Naive B cell (primary cell): ENCODE data around the gene FANCB. TPM values are rescaled to one million over a fixed set of nuclear protein-coding genes. Genes with fewer than 3 reads are reported as not detected.

Source experiments
- ATAC-seq, 2 donors: fragments of 150-1000 bp; cut with Tn5 transposase; 2 replicates each; pipeline ENCODE4 v1.10.0; 2021; ENCODE audit warnings: low read depth in 2 of 2, mild to moderate bottlenecking in 2 of 2, moderate library complexity in 2 of 2
- DNase-seq: peaks from one replicate; pipeline ENCODE4 v3.0.0; 2022
- H3K27ac Mint-ChIP-seq, 6 donors: one replicate each; pipeline ENCODE4 v1.8.0; 2020 to 2022; ENCODE audit warnings: mild to moderate bottlenecking in 6 of 6, mixed read lengths in 6 of 6, moderate library complexity in 5 of 6, inconsistent platforms in 2 of 6
- H3K27me3 Mint-ChIP-seq, 3 donors: one replicate each; pipeline ENCODE4 v1.8.0; 2021 to 2022; ENCODE audit warnings: mixed read lengths in 3 of 3, mild to moderate bottlenecking in 1 of 3
- H3K36me3 Mint-ChIP-seq, 2 donors: one replicate each; pipeline ENCODE4 v1.8.0; 2020 to 2022; ENCODE audit warnings: mixed read lengths in 2 of 2, inconsistent platforms in 1 of 2, mild to moderate bottlenecking in 1 of 2
- H3K4me1 Mint-ChIP-seq, 3 donors: one replicate each; pipeline ENCODE4 v1.8.0; 2020 to 2022; ENCODE audit warnings: mixed read lengths in 3 of 3, inconsistent platforms in 1 of 3, mild to moderate bottlenecking in 1 of 3, moderate library complexity in 1 of 3
- H3K4me3 Mint-ChIP-seq, 8 donors: one replicate each; pipeline ENCODE4 v1.8.0; 2020 to 2022; ENCODE audit warnings: mild to moderate bottlenecking in 8 of 8, mixed read lengths in 8 of 8, moderate library complexity in 8 of 8, inconsistent platforms in 2 of 8
- H3K9me3 Mint-ChIP-seq, 7 donors: one replicate each; pipeline ENCODE4 v1.8.0; 2020 to 2022; ENCODE audit warnings: mixed read lengths in 7 of 7, mild to moderate bottlenecking in 5 of 7, inconsistent platforms in 2 of 7, moderate library complexity in 1 of 7
- polyA plus RNA-seq, 6 donors: library from polyadenylated mRNA; unstranded; fragments of 300-500 nt; fragmentation: Illumina TruSeq; gene quantifications; one replicate each; pipeline ENCODE4 v1.2.3, GENCODE V29; 2021; ENCODE audit warnings: low read depth in 6 of 6

The FANCB gene
- 10 to 100 TPM in 1 of 6 donors, 1 to 10 TPM in 5; 4.4 to 13.8 (median 7.6) TPM for polyA plus RNA-seq

DNA sequence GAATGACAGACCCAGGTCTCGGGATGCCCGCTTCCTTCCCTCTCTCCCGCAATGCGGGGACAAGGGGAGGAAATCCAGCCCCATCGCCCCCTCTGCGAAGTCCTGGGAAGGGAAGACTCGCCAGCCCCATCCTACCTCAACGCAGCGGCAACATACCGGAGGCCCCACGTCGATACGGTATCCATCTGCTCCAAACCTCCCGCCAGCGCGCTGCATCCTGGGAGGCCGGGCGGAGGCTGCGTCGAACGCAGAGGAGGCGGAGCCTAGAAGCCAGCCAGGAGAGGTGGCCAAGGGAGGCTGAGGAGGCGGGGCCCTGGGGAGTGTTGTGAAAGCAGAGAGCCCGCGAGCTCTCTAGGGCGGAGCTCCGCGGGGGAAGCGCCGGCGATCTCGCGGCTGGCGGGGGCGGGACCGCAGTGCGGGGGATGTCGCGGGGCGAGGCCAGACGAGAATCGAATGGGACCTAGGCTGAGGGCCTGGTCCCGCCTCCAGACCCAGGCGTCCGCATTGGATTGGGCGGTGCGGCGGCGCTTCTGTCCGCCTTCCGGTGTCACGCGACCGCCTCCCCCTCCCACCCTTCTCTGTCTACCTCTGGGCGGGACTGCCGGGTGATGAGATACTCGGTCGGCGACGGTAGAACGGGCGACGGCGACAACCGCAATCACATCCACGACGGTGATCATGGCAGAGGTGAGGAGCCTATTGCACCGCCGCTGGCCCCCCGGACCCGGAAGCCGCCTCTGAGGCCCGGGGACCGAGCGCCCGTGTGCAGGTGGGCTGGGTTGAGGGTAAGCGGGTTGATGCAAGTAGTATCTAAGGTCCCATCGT lies at the start of gene FANCB, which contains the start of gene MOSPD2:
Gene FANCB, minus strand, starts transcription at position 219 of the 825 bp plus-strand sequence. CDS start 7,559 bp downstream, outside the sequence.
Gene MOSPD2, plus strand, starts transcription at position 571 of the 825 bp plus-strand sequence. Its CDS starts 108 bp downstream, at position 679.
- Mint-ChIP-seq H3K9me3 (peaks cover 0 to 6% (median 0%) of the 10 kb centered on the region in 7 donors), H3K4me3 (peak within 1 kb of the TSS; percentile 85 to 95 (median 92)), H3K36me3 (peaks cover 5% of the 10 kb centered on the region in 2 donors), H3K4me1 (peaks cover 0 to 12% (median 4%) of the 10 kb centered on the region in 3 donors), H3K27ac (peak within 1 kb of the TSS; percentile 69 to 96 (median 92)), H3K27me3 (no peaks in the 10 kb centered on the region)
- DNase-seq = peak; percentile 93
- peak; percentile 87 to 88 for ATAC-seq

DNA sequence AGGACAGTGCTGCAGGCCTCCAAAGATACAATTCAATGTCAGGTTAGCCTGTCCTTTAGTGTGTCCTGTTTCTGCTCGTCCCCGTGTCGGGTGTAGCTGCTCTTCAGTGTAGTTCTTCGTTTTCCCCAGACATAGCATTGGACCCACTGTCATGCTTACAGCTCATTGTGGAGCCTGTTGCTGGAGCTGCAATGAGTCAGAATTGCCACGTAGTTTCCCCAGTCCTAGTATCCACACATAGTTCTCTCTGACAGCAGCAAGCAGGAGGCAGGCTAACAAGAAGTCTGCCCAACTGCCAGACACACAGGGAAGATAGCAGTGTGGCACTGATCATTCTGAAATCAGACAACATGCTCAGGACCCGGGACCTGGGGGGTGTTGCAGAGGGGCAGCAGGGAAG lies 49.6 kb upstream of the FANCB start:
- ATAC-seq (no peak), DNase-seq (no peak)
- no peaks in the 10 kb centered on the region for H3K9me3 Mint-ChIP-seq
- no peak overlapping the region for H3K4me3 Mint-ChIP-seq
- no peak overlapping the region for H3K27ac Mint-ChIP-seq
- H3K27me3 Mint-ChIP-seq = no peaks in the 10 kb centered on the region
- H3K4me1 Mint-ChIP-seq = no peaks in the 10 kb centered on the region
- H3K36me3 Mint-ChIP-seq = peaks cover 0 to 7% of the 10 kb centered on the region in 2 donors

DNA sequence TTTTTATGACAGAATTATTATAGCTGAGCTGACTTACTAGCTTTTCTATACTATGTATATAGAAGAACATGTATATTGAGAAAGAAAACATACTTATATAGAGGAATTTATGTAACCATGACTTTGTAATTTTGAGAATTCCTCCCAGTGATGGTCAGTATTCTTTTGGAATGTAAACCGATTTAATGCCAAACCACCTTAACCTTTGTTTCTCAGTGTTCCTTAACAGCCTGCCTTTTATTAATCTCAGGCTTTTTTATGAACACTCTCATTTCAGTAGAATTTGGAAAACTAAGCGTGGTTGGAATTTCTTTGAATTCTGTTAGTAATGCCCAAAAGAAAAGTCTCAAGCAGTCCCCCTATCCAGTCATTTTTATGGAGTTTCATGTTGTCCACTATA lies 47.3 kb upstream of the FANCB start:
- no peak overlapping the region for H3K27ac Mint-ChIP-seq
- no peak overlapping the region for H3K4me3 Mint-ChIP-seq
- H3K36me3 Mint-ChIP-seq = peaks cover 0 to 14% of the 10 kb centered on the region in 2 donors
- H3K9me3 Mint-ChIP-seq = no peaks in the 10 kb centered on the region
- ATAC-seq (no peak), DNase-seq (no peak)
- no peaks in the 10 kb centered on the region for H3K4me1 Mint-ChIP-seq
- no peaks in the 10 kb centered on the region for H3K27me3 Mint-ChIP-seq

DNA sequence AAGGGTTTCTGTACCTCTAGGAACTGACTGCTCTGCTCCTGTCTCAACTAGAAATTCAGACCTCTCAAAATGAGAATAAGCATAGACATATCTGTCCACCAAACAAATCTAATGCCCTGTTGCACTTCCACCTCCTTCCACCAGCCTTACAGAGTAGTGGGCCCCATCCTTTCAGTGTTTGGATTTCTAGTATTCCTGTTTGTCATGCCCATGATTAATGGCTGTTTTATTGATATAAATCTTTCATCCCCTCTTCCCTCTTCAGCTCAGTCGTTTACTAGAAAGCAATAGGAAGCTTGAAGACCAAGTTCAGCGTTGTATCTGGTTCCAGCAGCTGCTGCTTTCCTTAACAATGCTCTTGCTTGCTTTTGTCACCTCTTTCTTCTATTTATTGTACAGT lies 46.5 kb upstream of the FANCB start:
- Mint-ChIP-seq H3K9me3 (no peaks in the 10 kb centered on the region), H3K4me3 (no peak overlapping the region), H3K27ac (peak overlapping the region in 1 of 6 donors; percentile 22), H3K4me1 (no peaks in the 10 kb centered on the region), H3K36me3 (peaks cover 0 to 14% of the 10 kb centered on the region in 2 donors), H3K27me3 (no peaks in the 10 kb centered on the region)
- DNase-seq (no peak), ATAC-seq (no peak)

DNA sequence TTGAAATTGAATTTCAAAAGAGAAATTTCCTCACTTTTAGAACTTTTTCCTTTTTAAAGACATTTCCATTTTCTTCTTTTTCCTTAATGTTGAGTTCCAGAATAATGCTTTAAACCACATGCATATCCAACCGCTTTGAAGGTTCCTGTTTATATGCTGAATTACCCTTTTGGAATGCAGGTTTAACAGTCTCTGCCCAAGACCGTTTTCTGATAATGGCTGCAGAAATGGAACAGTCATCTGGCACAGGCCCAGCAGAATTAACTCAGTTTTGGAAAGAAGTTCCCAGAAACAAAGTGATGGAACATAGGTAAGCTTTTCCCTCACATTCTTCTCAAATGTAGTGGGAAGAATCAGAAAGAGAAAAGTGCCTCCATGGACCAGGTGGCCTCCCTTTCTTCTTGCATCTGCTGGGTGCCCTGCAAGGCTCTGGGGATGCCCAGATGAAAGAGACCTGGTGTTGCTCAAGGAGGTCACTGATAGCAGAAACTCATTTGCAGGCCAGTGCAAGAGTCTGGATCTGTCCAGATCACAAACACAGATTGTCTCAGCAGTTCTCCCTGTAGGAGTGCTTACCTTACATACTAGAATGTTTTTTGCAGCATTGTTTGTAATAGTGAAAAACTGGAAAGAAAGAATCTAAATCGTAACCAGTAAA lies 43.3 kb upstream of the FANCB start:
- ATAC-seq (no peak), DNase-seq (no peak)
- Mint-ChIP-seq H3K27ac (no peak overlapping the region), H3K27me3 (no peaks in the 10 kb centered on the region), H3K9me3 (no peaks in the 10 kb centered on the region), H3K4me1 (no peaks in the 10 kb centered on the region), H3K4me3 (no peak overlapping the region), H3K36me3 (peaks cover 0 to 14% of the 10 kb centered on the region in 2 donors)

DNA sequence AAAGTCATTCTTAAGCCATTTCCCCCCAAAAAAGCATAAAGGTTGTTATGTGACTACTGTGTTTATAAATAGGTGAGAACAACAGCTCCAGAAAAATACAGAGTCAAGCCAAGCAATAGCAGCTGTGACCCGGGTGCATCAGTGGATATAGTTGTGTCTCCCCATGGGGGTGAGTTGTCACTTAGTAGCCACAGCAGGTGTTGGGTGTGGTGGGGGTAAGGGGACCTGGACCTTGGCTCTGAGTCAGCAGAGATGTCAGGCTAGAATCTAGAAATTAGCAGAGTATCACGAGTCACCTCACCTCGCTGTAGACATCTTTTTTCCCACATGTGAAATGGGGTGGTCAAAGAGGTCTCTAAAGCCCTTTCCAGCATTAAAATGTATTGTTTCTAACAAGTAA lies 42.7 kb upstream of the FANCB start:
- no peak for DNase-seq
- H3K4me3 Mint-ChIP-seq = no peak overlapping the region
- no peaks in the 10 kb centered on the region for H3K4me1 Mint-ChIP-seq
- peaks cover 2 to 14% of the 10 kb centered on the region in 2 donors for H3K36me3 Mint-ChIP-seq
- ATAC-seq = no peak
- no peak overlapping the region for H3K27ac Mint-ChIP-seq
- no peaks in the 10 kb centered on the region for H3K27me3 Mint-ChIP-seq
- H3K9me3 Mint-ChIP-seq = no peaks in the 10 kb centered on the region

DNA sequence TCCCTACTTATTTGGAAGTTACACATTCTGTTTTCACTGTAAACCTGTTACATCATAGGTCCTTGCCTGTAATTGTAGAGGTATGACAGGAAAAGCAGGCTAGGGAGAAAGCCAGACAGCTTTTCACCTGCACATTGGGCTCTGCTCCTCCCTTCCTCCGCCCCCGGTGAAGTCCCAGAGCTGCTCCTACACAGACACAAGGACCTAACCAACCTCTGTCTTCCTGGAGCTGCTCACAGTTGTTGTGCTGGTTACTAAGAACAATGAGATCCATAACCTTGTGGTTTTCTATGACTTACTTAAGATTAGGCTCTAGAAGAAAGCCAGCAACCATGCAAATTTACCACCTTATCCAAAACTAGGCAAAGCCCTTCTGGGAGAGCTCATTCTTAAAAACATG lies 40.4 kb upstream of the FANCB start:
- no peak overlapping the region for H3K27ac Mint-ChIP-seq
- no peaks in the 10 kb centered on the region for H3K4me1 Mint-ChIP-seq
- no peaks in the 10 kb centered on the region for H3K9me3 Mint-ChIP-seq
- H3K4me3 Mint-ChIP-seq = no peak overlapping the region
- peaks cover 9 to 14% of the 10 kb centered on the region in 2 donors for H3K36me3 Mint-ChIP-seq
- H3K27me3 Mint-ChIP-seq = no peaks in the 10 kb centered on the region
- ATAC-seq (no peak), DNase-seq (no peak)

DNA sequence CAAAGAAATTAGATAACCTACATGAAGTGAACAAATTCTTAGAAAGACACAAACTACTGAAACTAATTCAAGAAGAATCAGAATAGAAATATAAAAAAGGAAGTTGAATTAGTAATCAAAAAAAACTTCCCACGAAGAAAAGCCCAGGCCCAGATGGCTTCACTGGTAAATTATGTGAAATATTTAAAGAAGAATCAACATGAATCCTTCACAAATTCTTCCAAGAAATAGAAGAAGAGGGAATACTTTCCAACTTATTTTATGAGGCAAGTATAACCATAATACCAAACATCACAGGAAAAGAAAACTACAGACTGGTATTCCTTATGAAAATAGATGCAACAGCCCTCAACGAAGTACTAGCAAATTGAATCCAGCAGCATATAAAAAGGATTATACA lies 31.0 kb upstream of the FANCB start:
- H3K9me3 Mint-ChIP-seq = peaks cover 0 to 21% (median 14%) of the 10 kb centered on the region in 7 donors
- no peaks in the 10 kb centered on the region for H3K4me1 Mint-ChIP-seq
- ATAC-seq (no peak), DNase-seq (no peak)
- no peak overlapping the region for H3K27ac Mint-ChIP-seq
- H3K4me3 Mint-ChIP-seq = no peak overlapping the region
- H3K27me3 Mint-ChIP-seq = no peaks in the 10 kb centered on the region
- peaks cover 15 to 16% of the 10 kb centered on the region in 2 donors for H3K36me3 Mint-ChIP-seq

DNA sequence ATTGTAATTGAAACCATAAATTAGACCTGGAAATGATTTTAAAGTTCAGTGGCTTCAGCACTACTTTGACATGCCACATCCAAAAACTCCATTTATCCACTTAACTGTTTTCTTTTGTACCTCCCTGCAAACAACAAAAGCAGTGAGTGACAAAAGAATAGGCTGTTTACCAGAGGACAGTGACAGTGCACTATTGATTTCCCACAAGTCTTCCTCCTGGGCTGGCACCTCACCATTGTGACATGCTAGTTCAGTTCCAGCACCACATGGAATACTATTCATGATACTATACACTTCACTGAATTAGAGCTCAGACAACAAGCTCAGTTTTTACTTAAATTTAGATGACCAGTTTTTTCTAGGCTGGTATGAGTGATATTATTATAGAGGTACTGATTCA lies 29.7 kb upstream of the FANCB start:
- DNase-seq (no peak), ATAC-seq (no peak)
- Mint-ChIP-seq H3K27me3 (no peaks in the 10 kb centered on the region), H3K9me3 (peaks cover 0 to 21% (median 14%) of the 10 kb centered on the region in 7 donors), H3K36me3 (peaks cover 15 to 16% of the 10 kb centered on the region in 2 donors), H3K4me1 (no peaks in the 10 kb centered on the region), H3K27ac (no peak overlapping the region), H3K4me3 (no peak overlapping the region)

DNA sequence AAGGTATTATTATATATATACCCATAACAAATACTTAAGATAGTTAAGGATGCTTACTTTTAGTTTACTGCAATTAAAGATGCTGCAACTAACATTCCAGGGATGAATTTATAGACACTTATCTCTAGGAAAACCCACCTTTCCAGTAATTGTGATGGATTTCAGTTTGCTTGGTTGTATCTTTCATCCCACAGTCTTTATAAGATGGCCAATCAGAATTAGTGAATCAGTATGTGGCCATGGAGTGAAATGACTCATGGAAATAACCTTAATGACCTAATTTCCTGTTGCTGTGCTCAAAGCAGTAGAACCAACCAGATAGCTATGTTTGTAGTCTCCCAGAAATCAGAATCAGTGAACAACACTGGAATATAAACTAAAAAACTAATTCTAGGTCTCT lies 26.7 kb upstream of the FANCB start:
- Mint-ChIP-seq H3K27me3 (no peaks in the 10 kb centered on the region), H3K4me3 (no peak overlapping the region), H3K4me1 (peaks cover 0 to 6% (median 5%) of the 10 kb centered on the region in 3 donors), H3K9me3 (peaks cover 0 to 12% (median 6%) of the 10 kb centered on the region in 7 donors), H3K27ac (peak overlapping the region in 1 of 6 donors; percentile 60), H3K36me3 (peaks cover 10 to 18% of the 10 kb centered on the region in 2 donors)
- ATAC-seq (peak; percentile 33 to 54), DNase-seq (no peak)

DNA sequence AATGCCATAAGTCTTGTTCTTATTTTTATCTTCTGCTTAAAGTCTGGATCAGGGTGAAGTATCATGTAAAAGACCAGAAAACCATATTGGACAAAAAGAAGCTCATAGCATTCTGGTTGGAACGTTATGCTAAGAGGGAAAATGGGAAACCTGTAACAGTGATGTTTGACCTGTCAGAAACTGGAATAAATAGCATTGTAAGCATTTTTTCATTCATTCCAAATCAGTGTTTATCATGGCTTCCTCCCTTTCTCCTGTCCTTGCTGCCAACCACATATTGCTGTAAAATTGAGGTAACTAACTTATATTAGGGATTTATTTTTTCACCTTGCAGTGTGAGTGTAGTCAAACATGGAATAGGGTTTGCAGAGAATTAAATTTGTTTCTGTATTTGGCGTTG lies 24.2 kb upstream of the FANCB start:
- Mint-ChIP-seq H3K4me3 (no peak overlapping the region), H3K27ac (peak overlapping the region in 1 of 6 donors; percentile 18), H3K27me3 (no peaks in the 10 kb centered on the region), H3K4me1 (peaks cover 0 to 6% (median 5%) of the 10 kb centered on the region in 3 donors), H3K36me3 (peaks cover 0 to 8% of the 10 kb centered on the region in 2 donors), H3K9me3 (no peaks in the 10 kb centered on the region)
- DNase-seq (no peak), ATAC-seq (no peak)

DNA sequence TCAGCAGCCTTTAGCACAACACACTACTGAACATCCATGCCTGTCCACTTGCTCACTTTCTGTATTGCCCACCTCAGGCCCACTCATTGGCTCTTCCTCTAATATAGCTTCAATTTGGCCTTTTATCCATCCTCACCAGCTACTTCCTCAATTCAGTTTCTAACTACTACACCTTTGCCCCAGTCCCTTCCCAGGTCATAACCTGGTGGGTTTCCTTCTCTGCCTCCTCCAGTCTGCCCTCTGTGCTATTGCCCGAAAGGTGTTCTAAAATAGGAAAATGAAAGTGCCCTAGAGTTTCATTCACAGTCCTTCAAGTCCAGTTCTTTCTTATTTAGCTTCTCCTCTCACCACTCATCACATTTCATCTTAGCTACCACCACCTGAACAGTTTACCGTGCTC lies 23.4 kb upstream of the FANCB start:
- H3K9me3 Mint-ChIP-seq = no peaks in the 10 kb centered on the region
- H3K4me1 Mint-ChIP-seq = peaks cover 0 to 6% (median 5%) of the 10 kb centered on the region in 3 donors
- peak overlapping the region in 4 of 6 donors; percentile 16 to 86 (median 48) for H3K27ac Mint-ChIP-seq
- DNase-seq = no peak
- ATAC-seq = peak in 1 of 2 donors; percentile 23
- no peak overlapping the region for H3K4me3 Mint-ChIP-seq
- no peaks in the 10 kb centered on the region for H3K27me3 Mint-ChIP-seq
- H3K36me3 Mint-ChIP-seq = peaks cover 0 to 8% of the 10 kb centered on the region in 2 donors

DNA sequence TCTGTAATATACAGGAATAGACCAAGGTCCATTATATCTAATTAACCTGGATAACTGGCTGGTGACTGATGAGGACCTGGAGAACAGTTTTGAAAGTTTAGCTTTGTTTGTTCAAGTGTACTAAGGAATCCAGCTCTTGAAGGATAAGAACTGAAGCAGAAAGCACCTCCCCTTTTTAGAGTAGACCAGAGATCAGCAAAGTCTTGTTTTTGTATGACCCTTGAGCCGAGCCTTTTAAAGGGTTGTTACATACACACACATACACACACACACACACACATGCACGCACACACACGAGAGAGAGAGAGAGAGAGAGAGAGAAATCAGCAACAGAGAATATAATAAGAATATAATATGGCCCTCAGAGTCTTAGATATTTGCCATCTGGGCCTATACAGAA lies 13.4 kb upstream of the FANCB start:
- peaks cover 3 to 21% (median 3%) of the 10 kb centered on the region in 3 donors for H3K4me1 Mint-ChIP-seq
- peaks cover 0 to 4% of the 10 kb centered on the region in 2 donors for H3K36me3 Mint-ChIP-seq
- peaks cover 0 to 4% (median 0%) of the 10 kb centered on the region in 7 donors for H3K9me3 Mint-ChIP-seq

More for the DNA sequence above, 13.4 kb upstream of the FANCB start:
- DNase-seq (no peak), ATAC-seq (no peak)
- Mint-ChIP-seq H3K4me3 (no peak overlapping the region), H3K27ac (no peak overlapping the region), H3K27me3 (no peaks in the 10 kb centered on the region)
